Measurements from ENCODE around the gene FAM131A. TPM values are rescaled to one million over a fixed set of nuclear protein-coding genes. Genes with fewer than 3 reads are reported as not detected.

Gene FAM131A
- total and polyA plus RNA-seq, 4 donors = 0.81 to 5.7 (median 2.7) TPM

DNA sequence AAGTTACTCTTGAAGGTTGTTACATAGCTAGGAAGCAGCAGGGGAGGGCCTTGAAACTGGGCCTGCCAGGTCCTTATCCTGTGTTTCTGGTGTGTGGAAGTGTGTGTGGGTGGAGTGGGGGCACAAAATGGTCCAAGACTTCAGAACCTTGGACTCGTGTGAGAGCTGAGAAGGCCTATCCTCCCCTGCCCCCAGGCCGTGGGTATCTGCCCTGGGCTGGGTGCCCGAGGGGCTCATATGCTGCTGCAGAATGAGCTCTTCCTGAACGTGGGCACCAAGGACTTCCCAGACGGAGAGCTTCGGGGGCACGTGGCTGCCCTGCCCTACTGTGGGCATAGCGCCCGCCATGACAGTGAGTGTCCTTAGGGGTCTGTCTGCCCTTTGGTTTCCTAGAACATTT, 46.9 kb downstream of the FAM131A start:
- Histone ChIP-seq H3K27ac (ENCODE audit: low read depth in 1 of 2, low read length in 2 of 2) (no peak overlapping the region), H3K9ac (ENCODE audit: low read depth in 1 of 2, low read length in 2 of 2) (no peak overlapping the region), H3K4me3 (ENCODE audit: low read depth in 1 of 3, low read length in 3 of 3) (no peak overlapping the region), H3K4me1 (ENCODE audit: control insufficient read depth in 4 of 4, insufficient read depth in 4 of 4, low read length in 3 of 4) (peaks cover 3 to 10% (median 6%) of the 10 kb centered on the region in 4 donors), H3K9me3 (ENCODE audit: control insufficient read depth in 4 of 4, low read length in 3 of 4) (no peaks in the 10 kb centered on the region), H3K27me3 (ENCODE audit: control insufficient read depth in 4 of 4, insufficient read depth in 4 of 4, low read length in 3 of 4) (no peaks in the 10 kb centered on the region), H3K36me3 (ENCODE audit: control insufficient read depth in 4 of 4, insufficient read depth in 3 of 4, low read depth in 1 of 4, low read length in 3 of 4) (peaks cover 15 to 53% (median 23%) of the 10 kb centered on the region in 4 donors)
- TF ChIP-seq, protein P1, sequence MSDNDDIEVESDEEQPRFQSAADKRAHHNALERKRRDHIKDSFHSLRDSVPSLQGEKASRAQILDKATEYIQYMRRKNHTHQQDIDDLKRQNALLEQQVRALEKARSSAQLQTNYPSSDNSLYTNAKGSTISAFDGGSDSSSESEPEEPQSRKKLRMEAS (IDR thresholded peaks at IDR 0.05) = no peak
- TF ChIP-seq HNF4G (IDR thresholded peaks at IDR 0.05) (no peak), GABPA (IDR thresholded peaks at IDR 0.05 in 1 of 2, conservative IDR thresholded peaks at IDR 0.05 in 1 of 2) (no peak), YY1 (IDR thresholded peaks at IDR 0.05) (no peak), RXRA (IDR thresholded peaks at IDR 0.05) (no peak), FOXA1 (IDR thresholded peaks at IDR 0.05) (no peak), HNF4A (conservative IDR thresholded peaks at IDR 0.05) (no peak)
- TF ChIP-seq, protein P2, sequence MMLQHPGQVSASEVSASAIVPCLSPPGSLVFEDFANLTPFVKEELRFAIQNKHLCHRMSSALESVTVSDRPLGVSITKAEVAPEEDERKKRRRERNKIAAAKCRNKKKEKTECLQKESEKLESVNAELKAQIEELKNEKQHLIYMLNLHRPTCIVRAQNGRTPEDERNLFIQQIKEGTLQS (IDR thresholded peaks at IDR 0.05) = no peak
- 87% methylated on average over 9 of the region's 9 CpGs for WGBS
- no peak for DNase-seq (ENCODE audit: low spot score)

DNA sequence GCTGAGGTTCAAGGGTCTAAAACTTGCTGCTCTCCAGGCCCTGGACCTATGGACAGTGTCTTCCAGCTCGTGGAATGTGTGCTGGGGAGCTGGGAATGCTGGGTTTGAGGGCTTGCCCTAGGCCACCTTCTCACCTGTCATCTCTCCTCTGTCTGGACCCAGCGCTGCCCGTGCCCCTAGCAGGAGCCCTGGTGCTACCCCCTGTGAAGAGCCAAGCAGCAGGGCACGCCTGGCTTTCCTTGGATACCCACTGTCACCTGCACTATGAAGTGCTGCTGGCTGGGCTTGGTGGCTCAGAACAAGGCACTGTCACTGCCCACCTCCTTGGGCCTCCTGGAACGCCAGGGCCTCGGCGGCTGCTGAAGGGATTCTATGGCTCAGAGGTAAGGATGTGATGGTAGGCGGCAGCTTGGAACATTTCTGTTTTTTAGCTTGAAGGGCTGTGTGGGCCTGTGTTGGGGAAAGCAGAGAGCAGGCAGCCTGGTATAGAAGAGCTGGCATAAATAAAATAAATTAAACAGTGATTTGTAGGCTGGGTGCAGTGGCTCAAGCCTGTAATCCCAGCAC, 47.5 kb downstream of the FAM131A start:
- Histone ChIP-seq H3K4me3 (ENCODE audit: low read depth in 1 of 3, low read length in 3 of 3) (no peak overlapping the region), H3K36me3 (ENCODE audit: control insufficient read depth in 4 of 4, insufficient read depth in 3 of 4, low read depth in 1 of 4, low read length in 3 of 4) (peaks cover 18 to 59% (median 27%) of the 10 kb centered on the region in 4 donors), H3K27ac (ENCODE audit: low read depth in 1 of 2, low read length in 2 of 2) (no peak overlapping the region), H3K9me3 (ENCODE audit: control insufficient read depth in 4 of 4, low read length in 3 of 4) (no peaks in the 10 kb centered on the region), H3K27me3 (ENCODE audit: control insufficient read depth in 4 of 4, insufficient read depth in 4 of 4, low read length in 3 of 4) (no peaks in the 10 kb centered on the region), H3K9ac (ENCODE audit: low read depth in 1 of 2, low read length in 2 of 2) (no peak overlapping the region), H3K4me1 (ENCODE audit: control insufficient read depth in 4 of 4, insufficient read depth in 4 of 4, low read length in 3 of 4) (peaks cover 3 to 9% (median 5%) of the 10 kb centered on the region in 4 donors)
- 96% methylated on average over 8 of the region's 8 CpGs for WGBS
- TF ChIP-seq NR2F2 (IDR thresholded peaks at IDR 0.05) = no peak
- no peak for TF ChIP-seq FOXA2 (IDR thresholded peaks at IDR 0.05)
- TF ChIP-seq, protein P2 (IDR thresholded peaks at IDR 0.05) = no peak
- TF ChIP-seq, protein P3, sequence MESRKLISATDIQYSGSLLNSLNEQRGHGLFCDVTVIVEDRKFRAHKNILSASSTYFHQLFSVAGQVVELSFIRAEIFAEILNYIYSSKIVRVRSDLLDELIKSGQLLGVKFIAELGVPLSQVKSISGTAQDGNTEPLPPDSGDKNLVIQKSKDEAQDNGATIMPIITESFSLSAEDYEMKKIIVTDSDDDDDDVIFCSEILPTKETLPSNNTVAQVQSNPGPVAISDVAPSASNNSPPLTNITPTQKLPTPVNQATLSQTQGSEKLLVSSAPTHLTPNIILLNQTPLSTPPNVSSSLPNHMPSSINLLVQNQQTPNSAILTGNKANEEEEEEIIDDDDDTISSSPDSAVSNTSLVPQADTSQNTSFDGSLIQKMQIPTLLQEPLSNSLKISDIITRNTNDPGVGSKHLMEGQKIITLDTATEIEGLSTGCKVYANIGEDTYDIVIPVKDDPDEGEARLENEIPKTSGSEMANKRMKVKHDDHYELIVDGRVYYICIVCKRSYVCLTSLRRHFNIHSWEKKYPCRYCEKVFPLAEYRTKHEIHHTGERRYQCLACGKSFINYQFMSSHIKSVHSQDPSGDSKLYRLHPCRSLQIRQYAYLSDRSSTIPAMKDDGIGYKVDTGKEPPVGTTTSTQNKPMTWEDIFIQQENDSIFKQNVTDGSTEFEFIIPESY (IDR thresholded peaks at IDR 0.05) = no peak
- no peak for TF ChIP-seq RXRA (IDR thresholded peaks at IDR 0.05)
- no peak for TF ChIP-seq HNF4G (IDR thresholded peaks at IDR 0.05)
- no peak for TF ChIP-seq RAD21 (IDR thresholded peaks at IDR 0.05)
- no peak for TF ChIP-seq YY1 (IDR thresholded peaks at IDR 0.05)
- TF ChIP-seq FOXA1 (IDR thresholded peaks at IDR 0.05) = no peak
- no peak for TF ChIP-seq HNF4A (conservative IDR thresholded peaks at IDR 0.05)
- TF ChIP-seq, protein P4, sequence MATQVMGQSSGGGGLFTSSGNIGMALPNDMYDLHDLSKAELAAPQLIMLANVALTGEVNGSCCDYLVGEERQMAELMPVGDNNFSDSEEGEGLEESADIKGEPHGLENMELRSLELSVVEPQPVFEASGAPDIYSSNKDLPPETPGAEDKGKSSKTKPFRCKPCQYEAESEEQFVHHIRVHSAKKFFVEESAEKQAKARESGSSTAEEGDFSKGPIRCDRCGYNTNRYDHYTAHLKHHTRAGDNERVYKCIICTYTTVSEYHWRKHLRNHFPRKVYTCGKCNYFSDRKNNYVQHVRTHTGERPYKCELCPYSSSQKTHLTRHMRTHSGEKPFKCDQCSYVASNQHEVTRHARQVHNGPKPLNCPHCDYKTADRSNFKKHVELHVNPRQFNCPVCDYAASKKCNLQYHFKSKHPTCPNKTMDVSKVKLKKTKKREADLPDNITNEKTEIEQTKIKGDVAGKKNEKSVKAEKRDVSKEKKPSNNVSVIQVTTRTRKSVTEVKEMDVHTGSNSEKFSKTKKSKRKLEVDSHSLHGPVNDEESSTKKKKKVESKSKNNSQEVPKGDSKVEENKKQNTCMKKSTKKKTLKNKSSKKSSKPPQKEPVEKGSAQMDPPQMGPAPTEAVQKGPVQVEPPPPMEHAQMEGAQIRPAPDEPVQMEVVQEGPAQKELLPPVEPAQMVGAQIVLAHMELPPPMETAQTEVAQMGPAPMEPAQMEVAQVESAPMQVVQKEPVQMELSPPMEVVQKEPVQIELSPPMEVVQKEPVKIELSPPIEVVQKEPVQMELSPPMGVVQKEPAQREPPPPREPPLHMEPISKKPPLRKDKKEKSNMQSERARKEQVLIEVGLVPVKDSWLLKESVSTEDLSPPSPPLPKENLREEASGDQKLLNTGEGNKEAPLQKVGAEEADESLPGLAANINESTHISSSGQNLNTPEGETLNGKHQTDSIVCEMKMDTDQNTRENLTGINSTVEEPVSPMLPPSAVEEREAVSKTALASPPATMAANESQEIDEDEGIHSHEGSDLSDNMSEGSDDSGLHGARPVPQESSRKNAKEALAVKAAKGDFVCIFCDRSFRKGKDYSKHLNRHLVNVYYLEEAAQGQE (IDR thresholded peaks at IDR 0.05) = no peak
- TF ChIP-seq, protein P5, sequence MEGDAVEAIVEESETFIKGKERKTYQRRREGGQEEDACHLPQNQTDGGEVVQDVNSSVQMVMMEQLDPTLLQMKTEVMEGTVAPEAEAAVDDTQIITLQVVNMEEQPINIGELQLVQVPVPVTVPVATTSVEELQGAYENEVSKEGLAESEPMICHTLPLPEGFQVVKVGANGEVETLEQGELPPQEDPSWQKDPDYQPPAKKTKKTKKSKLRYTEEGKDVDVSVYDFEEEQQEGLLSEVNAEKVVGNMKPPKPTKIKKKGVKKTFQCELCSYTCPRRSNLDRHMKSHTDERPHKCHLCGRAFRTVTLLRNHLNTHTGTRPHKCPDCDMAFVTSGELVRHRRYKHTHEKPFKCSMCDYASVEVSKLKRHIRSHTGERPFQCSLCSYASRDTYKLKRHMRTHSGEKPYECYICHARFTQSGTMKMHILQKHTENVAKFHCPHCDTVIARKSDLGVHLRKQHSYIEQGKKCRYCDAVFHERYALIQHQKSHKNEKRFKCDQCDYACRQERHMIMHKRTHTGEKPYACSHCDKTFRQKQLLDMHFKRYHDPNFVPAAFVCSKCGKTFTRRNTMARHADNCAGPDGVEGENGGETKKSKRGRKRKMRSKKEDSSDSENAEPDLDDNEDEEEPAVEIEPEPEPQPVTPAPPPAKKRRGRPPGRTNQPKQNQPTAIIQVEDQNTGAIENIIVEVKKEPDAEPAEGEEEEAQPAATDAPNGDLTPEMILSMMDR (IDR thresholded peaks at IDR 0.05; ENCODE audit: low read depth, low read length, missing input control) = no peak
- TF ChIP-seq EGR1 (IDR thresholded peaks at IDR 0.05; ENCODE audit: low read depth in 2 of 2) = no peak
- TF ChIP-seq JUND (IDR thresholded peaks at IDR 0.05) = no peak
- DNase-seq (ENCODE audit: low spot score) = no peak
